Stomach (tissue), 4 donors: ENCODE results near the gene TTYH3.

Experiments used
- POLR2A ChIP-seq, 4 donors: fragments of 450-650 bp; IDR thresholded peaks; one replicate each; pipeline ENCODE4 v1.6.1; 2016; ENCODE audit warnings: antibody characterized with exemption in 4 of 4, control low read depth in 2 of 4, mild to moderate bottlenecking in 1 of 4, moderate library complexity in 1 of 4
- POLR2AphosphoS5 ChIP-seq, 3 donors: sonication (generic); formaldehyde crosslinking; IDR thresholded peaks; one replicate each; pipeline ENCODE4 v1.6.1; 2016; ENCODE audit warnings: antibody characterized with exemption in 3 of 3
- TF ChIP-seq, protein P1 (sequence below), 7 experiments: fragments of 450-650 bp in 4 of 7; fragments of 200-600 bp in 3 of 7; sonication (generic) in 3 of 7; IDR thresholded peaks; one replicate each; pipeline ENCODE4 v1.5.1; 2016 to 2019; ENCODE audit warnings: antibody characterized with exemption in 7 of 7, control low read depth in 2 of 7, mild to moderate bottlenecking in 1 of 7

DNA sequence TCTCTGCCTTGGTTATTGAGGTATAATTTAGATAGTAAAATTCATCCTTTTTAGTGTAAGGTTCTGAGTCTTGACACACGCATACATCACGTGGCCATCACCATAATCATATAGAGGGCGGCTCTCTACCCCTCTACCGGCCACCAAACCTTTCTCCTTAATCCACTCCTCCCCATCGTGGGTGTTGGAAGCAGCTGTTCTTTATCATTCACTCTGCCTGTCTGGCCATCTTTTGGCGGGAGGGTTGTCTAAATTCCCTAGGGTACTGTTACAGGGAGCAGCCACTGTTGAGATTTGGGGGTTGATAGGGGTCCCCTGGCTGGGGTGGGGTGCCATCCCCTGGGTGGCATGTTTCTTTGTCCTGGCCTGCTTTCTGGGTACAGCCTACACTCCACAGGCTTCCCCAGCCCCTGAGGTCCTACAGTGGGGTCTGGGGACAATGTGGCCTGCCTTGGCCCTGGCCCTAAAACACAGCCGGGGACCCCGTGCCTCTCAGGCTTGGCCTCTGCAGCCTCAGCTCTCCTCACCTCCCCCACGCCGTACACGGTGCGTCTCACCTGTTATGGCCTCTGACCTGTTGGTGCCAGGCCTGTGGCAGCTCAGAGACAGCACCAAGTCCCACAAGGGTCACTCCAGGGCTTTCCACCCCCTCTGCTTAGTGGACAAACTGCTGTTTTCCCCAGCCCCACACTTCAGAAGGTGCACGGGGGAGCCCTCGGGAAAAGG, 73.7 kb downstream of the TTYH3 start:
- TF ChIP-seq, protein P1, sequence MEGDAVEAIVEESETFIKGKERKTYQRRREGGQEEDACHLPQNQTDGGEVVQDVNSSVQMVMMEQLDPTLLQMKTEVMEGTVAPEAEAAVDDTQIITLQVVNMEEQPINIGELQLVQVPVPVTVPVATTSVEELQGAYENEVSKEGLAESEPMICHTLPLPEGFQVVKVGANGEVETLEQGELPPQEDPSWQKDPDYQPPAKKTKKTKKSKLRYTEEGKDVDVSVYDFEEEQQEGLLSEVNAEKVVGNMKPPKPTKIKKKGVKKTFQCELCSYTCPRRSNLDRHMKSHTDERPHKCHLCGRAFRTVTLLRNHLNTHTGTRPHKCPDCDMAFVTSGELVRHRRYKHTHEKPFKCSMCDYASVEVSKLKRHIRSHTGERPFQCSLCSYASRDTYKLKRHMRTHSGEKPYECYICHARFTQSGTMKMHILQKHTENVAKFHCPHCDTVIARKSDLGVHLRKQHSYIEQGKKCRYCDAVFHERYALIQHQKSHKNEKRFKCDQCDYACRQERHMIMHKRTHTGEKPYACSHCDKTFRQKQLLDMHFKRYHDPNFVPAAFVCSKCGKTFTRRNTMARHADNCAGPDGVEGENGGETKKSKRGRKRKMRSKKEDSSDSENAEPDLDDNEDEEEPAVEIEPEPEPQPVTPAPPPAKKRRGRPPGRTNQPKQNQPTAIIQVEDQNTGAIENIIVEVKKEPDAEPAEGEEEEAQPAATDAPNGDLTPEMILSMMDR (IDR thresholded peaks at IDR 0.05): no peak
- TF ChIP-seq POLR2A (IDR thresholded peaks at IDR 0.05) (no peak), POLR2AphosphoS5 (IDR thresholded peaks at IDR 0.05) (no peak)
